HG02642 (cell line): ENCODE results near the gene NOTUM.
A peak's percentile ranks its signal among the peaks of the same experiment; 100 is the strongest.

Experiments used
- ATAC-seq: cut with Tn5 transposase; IDR thresholded peaks from one replicate; pipeline ENCODE4 v1.9.1; 2021; ENCODE audit warnings: mild to moderate bottlenecking; ENCODE audit not compliant: unreplicated experiment, poor library complexity

Gene NOTUM

DNA sequence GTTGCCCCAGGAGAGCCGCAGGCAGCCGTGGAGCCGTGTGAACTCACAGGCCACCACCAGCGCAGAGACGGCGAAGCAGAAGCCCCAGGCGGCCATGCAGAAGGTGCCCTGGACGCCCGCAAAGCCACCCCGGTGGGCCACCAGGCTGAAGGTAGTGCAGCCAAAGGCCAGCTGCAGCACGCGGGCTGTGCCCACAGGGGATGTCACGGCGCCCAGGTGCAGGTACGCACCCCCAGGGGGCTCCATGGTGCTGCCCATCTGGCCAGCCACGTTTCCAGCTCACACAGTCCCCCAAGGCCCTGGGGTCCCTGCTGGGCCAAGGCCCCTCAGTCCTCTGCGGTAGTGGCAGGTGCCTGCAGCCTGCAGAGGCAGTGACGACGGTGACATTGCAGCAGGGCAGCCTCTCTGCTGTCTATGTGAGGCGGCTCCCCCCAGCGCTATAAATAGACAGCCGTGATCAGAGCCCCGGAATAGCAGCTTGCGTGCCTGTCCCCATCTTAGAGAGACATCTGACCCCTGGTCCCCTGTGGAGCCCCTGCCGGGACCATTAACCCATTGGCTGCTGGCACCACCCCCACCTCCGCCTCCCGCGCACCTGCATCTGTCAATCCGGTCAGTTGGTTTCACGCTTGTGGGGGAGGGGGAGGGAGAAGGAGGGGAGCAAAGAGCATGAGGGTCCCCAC lies 19.4 kb downstream of the NOTUM start:
- no peak for ATAC-seq

DNA sequence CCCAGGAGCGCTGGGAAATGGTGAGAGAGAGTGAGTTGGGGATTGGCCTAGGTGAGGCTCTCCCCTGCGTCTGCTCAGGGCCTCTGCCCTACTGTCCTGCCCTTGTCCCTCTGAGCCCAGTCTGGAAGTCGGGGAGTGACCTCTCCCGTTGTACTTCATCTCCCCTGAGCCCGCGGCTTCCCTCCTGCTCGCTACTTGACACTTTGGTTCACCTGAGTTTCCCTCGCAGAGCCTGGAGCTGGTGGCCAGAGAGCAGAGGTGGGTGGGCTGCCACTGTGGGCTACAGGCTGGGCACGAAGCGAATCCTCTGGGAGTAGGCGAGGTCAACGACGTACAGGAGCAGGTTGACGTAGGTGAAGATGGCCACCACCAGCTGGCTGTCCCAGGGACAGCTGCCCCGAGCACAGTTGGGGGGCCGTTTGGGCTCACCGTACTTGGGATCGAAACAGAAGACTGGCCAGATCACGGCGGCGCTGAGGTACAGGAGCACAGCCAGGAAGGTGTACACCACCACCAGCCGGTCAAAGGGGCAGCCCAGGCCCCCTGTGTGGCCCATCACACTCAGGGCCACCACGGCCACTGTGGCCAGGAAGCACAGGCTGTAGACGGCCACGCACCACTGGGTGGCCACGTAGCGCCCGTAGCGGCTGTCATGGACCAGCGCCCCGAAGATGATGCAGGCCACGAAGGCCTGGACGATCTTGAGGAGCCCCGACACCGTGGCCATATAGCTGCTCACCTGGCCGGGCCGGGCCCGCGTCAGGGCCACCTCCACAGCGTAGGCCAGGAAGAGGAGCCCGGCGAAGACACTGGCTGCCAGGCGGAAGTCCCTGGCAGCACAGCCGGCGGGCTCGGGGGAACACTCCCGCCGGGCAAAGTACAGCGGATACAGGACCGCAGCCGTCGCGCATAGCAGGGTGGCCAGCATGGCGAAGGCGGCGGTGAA lies 20.2 kb downstream of the NOTUM start:
- ATAC-seq, result no peak

- ATAC-seq, result no peak
Observed at GRCh38 chr17:81939881-81940385, 21.1 kb downstream of the NOTUM start.

- ATAC-seq, result no peak
Observed at GRCh38 chr17:81939218-81939617, 21.8 kb downstream of the NOTUM start.

DNA sequence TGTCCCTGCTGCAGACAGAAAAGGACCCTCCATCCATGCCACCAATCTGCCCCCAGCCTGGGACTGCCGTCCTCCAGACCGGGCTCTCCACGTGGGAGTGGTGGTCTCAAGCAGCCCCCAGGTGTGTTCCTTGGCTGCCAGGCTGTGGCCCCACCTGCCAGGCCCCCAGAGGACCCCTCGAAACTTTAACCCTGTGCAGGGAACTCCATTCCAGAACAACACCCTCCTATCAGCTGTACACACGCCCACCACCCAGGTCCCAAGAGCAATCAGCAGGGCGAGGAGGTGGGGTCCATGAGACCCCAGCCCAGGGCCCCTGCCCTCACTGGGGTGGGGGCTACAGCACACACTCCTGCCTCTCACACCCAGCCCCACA lies 25.3 kb downstream of the NOTUM start:
- no peak for ATAC-seq

DNA sequence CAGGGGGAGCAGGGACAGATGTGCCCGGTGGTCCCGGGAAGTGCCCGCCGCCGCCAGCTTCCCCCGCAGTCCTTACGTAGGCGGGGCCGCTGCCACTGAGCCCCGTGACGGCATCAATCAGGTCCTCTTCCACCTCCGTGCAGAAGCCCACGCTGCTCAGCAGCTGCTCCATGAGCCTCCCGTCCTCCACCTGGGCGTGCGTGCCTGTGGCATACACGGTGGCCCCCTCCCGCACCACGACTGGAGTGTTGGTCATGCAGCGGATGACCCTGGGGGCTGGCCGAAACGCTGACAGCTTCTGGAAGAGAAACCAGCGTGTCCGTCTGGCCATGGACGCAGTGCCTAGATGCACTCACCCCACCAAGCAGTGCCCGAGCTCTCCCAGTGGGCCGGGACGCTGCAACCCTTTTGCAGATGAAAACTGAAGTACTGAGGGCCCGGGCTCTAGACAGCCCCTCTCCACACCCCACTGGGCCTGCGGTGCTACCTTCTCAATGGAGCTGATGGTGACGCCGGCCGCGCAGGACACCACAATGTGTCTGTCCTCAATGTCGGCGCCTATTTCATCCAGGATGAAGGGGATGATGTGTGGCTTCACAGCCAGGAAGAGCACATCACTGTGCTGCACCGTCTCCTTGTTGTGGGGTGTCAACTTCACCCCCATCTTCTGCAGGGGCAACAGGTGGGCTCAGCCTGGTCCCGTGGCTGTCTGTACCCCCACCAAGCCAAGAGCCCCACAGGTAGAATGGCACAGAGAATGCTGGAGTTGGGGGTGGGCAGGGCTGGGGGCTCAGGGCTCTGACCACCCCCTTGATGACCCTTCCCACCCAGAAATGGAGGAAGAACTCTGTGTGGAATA lies 25.9 kb downstream of the NOTUM start:
- no peak for ATAC-seq

- no peak for ATAC-seq
Observed at GRCh38 chr17:81934098-81934757, 26.8 kb downstream of the NOTUM start.

GRCh38 chr17:81933178-81933699 lies 27.7 kb downstream of the NOTUM start:
- no peak for ATAC-seq

- ATAC-seq, result no peak
Observed at GRCh38 chr17:81932333-81932983, 28.5 kb downstream of the NOTUM start.

DNA sequence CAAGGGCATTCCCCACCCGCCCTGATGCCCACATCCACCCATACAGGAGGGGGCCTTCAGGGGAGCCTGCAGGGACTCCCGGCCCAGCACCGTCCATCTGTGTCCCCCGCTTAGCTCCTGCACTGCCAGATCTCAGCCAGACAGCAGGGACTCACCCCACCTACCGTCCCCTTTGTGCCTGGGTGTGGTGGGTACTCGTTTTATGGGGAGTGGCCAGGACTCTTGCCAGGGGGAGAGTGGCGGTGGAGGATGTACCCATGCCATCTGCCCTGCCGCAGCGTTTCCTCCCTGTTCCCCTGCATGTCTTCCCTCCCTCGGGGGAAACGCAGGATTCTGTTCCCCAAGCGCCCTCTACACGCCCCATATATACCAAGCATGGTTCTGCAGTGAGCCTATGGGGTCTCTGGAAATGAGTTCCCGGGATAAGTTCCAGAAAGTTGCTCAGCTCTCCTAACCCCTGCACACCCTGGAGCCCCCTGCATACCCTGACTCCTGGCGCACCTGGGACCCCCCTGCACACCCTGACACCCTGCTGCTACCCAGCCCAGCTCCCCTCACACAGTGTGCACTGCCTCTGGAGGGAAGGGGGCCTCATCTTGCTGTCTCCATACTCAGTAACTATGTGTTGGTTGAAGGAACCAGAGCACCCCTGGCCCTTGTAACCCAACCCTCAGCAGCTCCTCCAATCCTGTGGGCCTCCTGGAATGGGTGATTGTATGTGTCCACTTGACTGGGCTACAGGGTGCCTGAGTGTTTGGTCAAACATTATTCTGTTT lies 29.2 kb downstream of the NOTUM start:
- no peak for ATAC-seq

GRCh38 chr17:81931189-81931556 lies 29.8 kb downstream of the NOTUM start:
- no peak for ATAC-seq

GRCh38 chr17:81930142-81931125 lies 30.6 kb downstream of the NOTUM start:
- ATAC-seq, result no peak

- no peak for ATAC-seq
Observed at GRCh38 chr17:81929253-81930141, 31.5 kb downstream of the NOTUM start.

- ATAC-seq, result no peak
Observed at GRCh38 chr17:81928544-81929252, 32.3 kb downstream of the NOTUM start.

DNA sequence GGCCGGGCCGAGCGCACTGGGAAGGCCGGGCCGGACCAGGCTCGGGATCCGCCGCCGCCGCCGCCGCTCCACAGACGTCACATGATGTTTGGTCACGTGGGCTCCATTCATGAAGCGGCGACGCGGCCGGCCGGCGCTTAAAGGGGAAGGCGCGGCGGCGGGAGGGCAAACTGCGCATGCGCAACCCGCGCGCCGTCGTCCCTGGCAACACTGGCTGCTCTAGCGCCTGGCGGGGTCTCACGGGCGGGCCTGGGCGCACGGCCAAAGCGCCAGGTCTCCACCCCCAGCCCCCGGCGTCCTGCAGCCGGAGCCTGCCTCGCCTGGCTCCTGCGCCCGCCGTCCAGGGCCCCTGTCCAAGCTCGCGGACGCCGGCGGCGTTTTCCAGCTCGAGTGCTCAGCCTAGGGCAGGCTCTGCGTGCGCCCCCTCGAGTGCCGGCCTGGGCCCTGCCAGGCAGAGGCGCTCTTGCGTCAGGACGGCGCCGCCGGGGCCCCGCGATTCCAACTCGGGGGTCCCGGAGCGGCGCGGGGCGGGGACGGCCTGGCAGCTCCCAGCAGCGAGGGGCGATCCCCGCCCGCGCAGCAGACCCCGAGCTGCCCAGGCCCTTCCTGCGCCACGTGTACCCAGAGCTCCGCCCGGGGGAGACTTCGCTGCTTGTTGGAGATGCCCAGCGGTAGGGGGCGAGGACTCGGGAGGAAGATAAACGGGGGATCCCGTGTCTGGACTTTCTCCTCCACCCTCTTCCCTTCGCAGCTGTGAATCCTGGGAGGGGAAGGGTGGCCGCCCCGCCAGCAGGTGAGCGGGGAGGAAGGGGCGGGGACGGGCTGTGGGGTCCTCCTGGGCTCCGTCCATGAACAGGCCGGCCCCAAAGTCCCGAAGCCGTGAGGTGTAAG lies 33.1 kb downstream of the NOTUM start, which contains the start of gene MAFG:
Gene MAFG (minus strand): TSS at position 83 of the 891 bp plus-strand sequence. CDS start 4,550 bp downstream, outside the sequence.
- peak; percentile 67 for ATAC-seq
